HG03575 (cell line): ENCODE data around the gene BRD1.
"Not testable (repeated sequence)": the region's sequence is repeated elsewhere in the genome, so short reads cannot be mapped to it uniquely, and the experiment has no call there.

Source experiments
- ATAC-seq: cut with Tn5 transposase; IDR thresholded peaks from one replicate; pipeline ENCODE4 v1.9.1; 2021; ENCODE audit not compliant: unreplicated experiment, insufficient number of reproducible peaks, low FRiP score; ENCODE audit errors: extremely low read depth

Gene BRD1

GRCh38 chr22:49789289-49790141 lies 38.2 kb downstream of the BRD1 start:
- ATAC-seq: no peak

- ATAC-seq: no peak
Observed at GRCh38 chr22:49788504-49788903, 39.2 kb downstream of the BRD1 start.

- no peak for ATAC-seq
Observed at GRCh38 chr22:49787861-49788260, 39.8 kb downstream of the BRD1 start.

GRCh38 chr22:49786976-49787706 lies 40.5 kb downstream of the BRD1 start:
- no peak for ATAC-seq

- ATAC-seq: no peak
Observed at GRCh38 chr22:49785841-49786471, 41.7 kb downstream of the BRD1 start.

- no peak for ATAC-seq
Observed at GRCh38 chr22:49785046-49785521, 42.6 kb downstream of the BRD1 start.

GRCh38 chr22:49784630-49784971 lies 43.1 kb downstream of the BRD1 start:
- no peak for ATAC-seq

GRCh38 chr22:49783926-49784629 lies 43.6 kb downstream of the BRD1 start:
- ATAC-seq: no peak

GRCh38 chr22:49783036-49783746 lies 44.5 kb downstream of the BRD1 start:
- ATAC-seq: no peak

GRCh38 chr22:49781886-49782285 lies 45.8 kb downstream of the BRD1 start:
- ATAC-seq: not testable (repeated sequence)

- ATAC-seq: no peak
Observed at GRCh38 chr22:49781289-49781782, 46.3 kb downstream of the BRD1 start.

GRCh38 chr22:49780698-49781288 lies 46.9 kb downstream of the BRD1 start:
- no peak for ATAC-seq

GRCh38 chr22:49779853-49780697 lies 47.6 kb downstream of the BRD1 start:
- ATAC-seq: no peak

- ATAC-seq: no peak
Observed at GRCh38 chr22:49779211-49779610, 48.5 kb downstream of the BRD1 start.

- ATAC-seq: no peak
Observed at GRCh38 chr22:49777569-49778249, 50.0 kb downstream of the BRD1 start.

- no peak for ATAC-seq
Observed at GRCh38 chr22:49776891-49777290, 50.8 kb downstream of the BRD1 start.
